Panc1 (cell line): Measurements from ENCODE around the gene MCM9. TPM values are rescaled to one million over a fixed set of nuclear protein-coding genes. Genes with fewer than 3 reads are reported as not detected.

Source experiments
- ATAC-seq: fragments of 200-7000 bp; cut with Tn5 transposase; 2 replicates; pipeline ENCODE4 v1.9.1; 2020; ENCODE audit warnings: mild to moderate bottlenecking, moderate library complexity
- BruUV-seq: library from RNA; stranded (reverse); fragments of 400-500 nt; replicated peaks from 2 replicates; lab custom pipeline; 2021; lab: Mats Ljungman, UMichigan
- CTCF ChIA-PET: fragments of 300-600 bp; sonication (Branson Sonifier 250); formaldehyde crosslinking; loops from one replicate; lab custom pipeline; 2022; ENCODE audit warnings: antibody characterized with exemption; lab: Charles Lee
- POLR2A ChIA-PET: fragments of 300-600 bp; sonication (Branson Sonifier 250); formaldehyde crosslinking; loops from one replicate; lab custom pipeline; 2022; ENCODE audit warnings: antibody characterized with exemption; lab: Charles Lee
- DNase-seq: peaks from one replicate; pipeline ENCODE4 v3.0.0-alpha.2; 2010; ENCODE audit warnings: low read depth, low spot score
- H3K27ac ChIP-seq: 2 replicates; pipeline ENCODE4 v1.5.1; 2011; ENCODE audit warnings: mild to moderate bottlenecking, low read length, inconsistent platforms
- H3K27me3 ChIP-seq: fragments of 200-500 bp; sonication (Bioruptor generic); 2 replicates; pipeline ENCODE4 v1.6.0; 2014; ENCODE audit warnings: low read length, inconsistent platforms; ENCODE audit not compliant: control insufficient read depth, insufficient read depth
- H3K36me3 ChIP-seq: fragments of 200-500 bp; sonication (Bioruptor generic); 2 replicates; pipeline ENCODE4 v1.5.1; 2014; ENCODE audit warnings: inconsistent platforms, mild to moderate bottlenecking, low read length, moderate library complexity; ENCODE audit not compliant: control insufficient read depth, insufficient read depth
- H3K4me1 ChIP-seq: 2 replicates; pipeline ENCODE4 v1.5.1; 2011; ENCODE audit warnings: inconsistent platforms, mild to moderate bottlenecking, low read length, moderate library complexity; ENCODE audit not compliant: control insufficient read depth, insufficient read depth
- H3K4me3 ChIP-seq, 2 experiments: 2 replicates each; pipeline ENCODE4 v1.5.1; 2011 to 2012; ENCODE audit warnings: low read depth in 2 of 2, low read length in 2 of 2, mild to moderate bottlenecking in 2 of 2, inconsistent platforms in 1 of 2, moderate library complexity in 1 of 2
- H3K9me3 ChIP-seq: fragments of 200-500 bp; sonication (Bioruptor generic); 2 replicates; pipeline ENCODE4 v1.5.1; 2014; ENCODE audit warnings: low read depth, mild to moderate bottlenecking, inconsistent platforms, low read length, moderate library complexity; ENCODE audit not compliant: control insufficient read depth, insufficient read depth
- POLR2AphosphoS5 ChIP-seq: IDR thresholded peaks from 2 replicates; pipeline ENCODE4 v1.6.1; 2012; ENCODE audit warnings: mild to moderate bottlenecking, low read depth, low read length, moderate library complexity
- SIN3A ChIP-seq: IDR thresholded peaks from 2 replicates; pipeline ENCODE4 v1.6.1; 2012; ENCODE audit warnings: low read depth, mild to moderate bottlenecking, low read length, moderate library complexity, borderline replicate concordance; ENCODE audit not compliant: insufficient read depth
- TCF7L2 ChIP-seq: IDR thresholded peaks from 2 replicates; pipeline ENCODE4 v1.6.1; 2011; ENCODE audit warnings: mild to moderate bottlenecking, low read depth, low read length, inconsistent platforms
- in situ Hi-C: cut with HindIII; loops from 2 replicates; pipeline ENCODE4 v1.10.0; 2016; ENCODE audit warnings: low sequenced_read_pairs, low pct_unique_long_range_greater_than_20kb
- intact Hi-C: fragments of 100-400 bp; cut with micrococcal nuclease; formaldehyde crosslinking; loops from one replicate; pipeline ENCODE4 v1.10.0; 2022; ENCODE audit not compliant: unreplicated experiment
- total RNA-seq: library from RNA; stranded (reverse); gene quantifications from one replicate; pipeline ENCODE4 v1.2.1, GENCODE V29; 2021; ENCODE audit not compliant: unreplicated experiment
- TF ChIP-seq, protein P1 (sequence below), 2 experiments: IDR thresholded peaks; 2 replicates each; pipeline ENCODE4 v1.6.1; 2011 to 2012; ENCODE audit warnings: low read depth in 2 of 2, control low read depth in 1 of 2, low read length in 1 of 2, mild to moderate bottlenecking in 1 of 2, moderate library complexity in 1 of 2; ENCODE audit not compliant: insufficient read depth in 1 of 2
- TF ChIP-seq, protein P2 (sequence below): fragments of 450-650 bp; IDR thresholded peaks from 2 replicates; pipeline ENCODE4 v1.5.1; 2017; ENCODE audit warnings: mild to moderate bottlenecking

MCM9 gene
- total RNA-seq, 1 experiment from 2014 or later, result 20.4 TPM

DNA sequence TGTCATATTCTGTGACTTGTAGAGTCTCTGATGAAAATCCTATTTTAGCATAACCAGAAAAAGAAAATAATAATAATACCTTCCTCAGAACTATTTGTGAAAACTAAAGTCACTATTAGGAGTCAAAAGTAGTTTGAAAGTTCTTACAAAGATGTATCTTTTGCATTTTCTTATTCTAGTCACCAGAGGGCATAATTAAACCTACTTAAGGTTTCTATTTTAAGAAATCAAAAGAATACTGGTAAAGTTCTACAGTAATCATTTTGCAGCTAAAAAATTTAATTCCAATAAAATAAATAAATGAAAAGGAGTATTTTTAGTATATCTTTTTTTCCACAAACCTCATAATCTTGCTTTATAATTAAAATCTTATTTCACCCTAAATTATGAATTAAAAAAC, 28.0 kb upstream of the MCM9 start:
- no peaks in the 10 kb centered on the region for H3K4me1 ChIP-seq
- intact Hi-C loops, result no loop called here
- H3K27ac ChIP-seq, result no peak overlapping the region
- no peaks in the 10 kb centered on the region for H3K27me3 ChIP-seq
- H3K36me3 ChIP-seq, result no peaks in the 10 kb centered on the region; the same call in 1 of the 2 replicates
- CTCF ChIA-PET, result interaction anchor here (3.1 kb wide), 1 partner anchor 147 kb away, joined by 11 read pairs; no protein-coding TSS in a partner anchor
- TF ChIP-seq TCF7L2 (no peak), POLR2AphosphoS5 (no peak), SIN3A (no peak)
- TF ChIP-seq, protein P1, sequence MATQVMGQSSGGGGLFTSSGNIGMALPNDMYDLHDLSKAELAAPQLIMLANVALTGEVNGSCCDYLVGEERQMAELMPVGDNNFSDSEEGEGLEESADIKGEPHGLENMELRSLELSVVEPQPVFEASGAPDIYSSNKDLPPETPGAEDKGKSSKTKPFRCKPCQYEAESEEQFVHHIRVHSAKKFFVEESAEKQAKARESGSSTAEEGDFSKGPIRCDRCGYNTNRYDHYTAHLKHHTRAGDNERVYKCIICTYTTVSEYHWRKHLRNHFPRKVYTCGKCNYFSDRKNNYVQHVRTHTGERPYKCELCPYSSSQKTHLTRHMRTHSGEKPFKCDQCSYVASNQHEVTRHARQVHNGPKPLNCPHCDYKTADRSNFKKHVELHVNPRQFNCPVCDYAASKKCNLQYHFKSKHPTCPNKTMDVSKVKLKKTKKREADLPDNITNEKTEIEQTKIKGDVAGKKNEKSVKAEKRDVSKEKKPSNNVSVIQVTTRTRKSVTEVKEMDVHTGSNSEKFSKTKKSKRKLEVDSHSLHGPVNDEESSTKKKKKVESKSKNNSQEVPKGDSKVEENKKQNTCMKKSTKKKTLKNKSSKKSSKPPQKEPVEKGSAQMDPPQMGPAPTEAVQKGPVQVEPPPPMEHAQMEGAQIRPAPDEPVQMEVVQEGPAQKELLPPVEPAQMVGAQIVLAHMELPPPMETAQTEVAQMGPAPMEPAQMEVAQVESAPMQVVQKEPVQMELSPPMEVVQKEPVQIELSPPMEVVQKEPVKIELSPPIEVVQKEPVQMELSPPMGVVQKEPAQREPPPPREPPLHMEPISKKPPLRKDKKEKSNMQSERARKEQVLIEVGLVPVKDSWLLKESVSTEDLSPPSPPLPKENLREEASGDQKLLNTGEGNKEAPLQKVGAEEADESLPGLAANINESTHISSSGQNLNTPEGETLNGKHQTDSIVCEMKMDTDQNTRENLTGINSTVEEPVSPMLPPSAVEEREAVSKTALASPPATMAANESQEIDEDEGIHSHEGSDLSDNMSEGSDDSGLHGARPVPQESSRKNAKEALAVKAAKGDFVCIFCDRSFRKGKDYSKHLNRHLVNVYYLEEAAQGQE (IDR thresholded peaks at IDR 0.05; ENCODE audit: insufficient read depth in 1 of 2, low read depth in 2 of 2, low read length in 1 of 2), result no peak
- TF ChIP-seq, protein P2, sequence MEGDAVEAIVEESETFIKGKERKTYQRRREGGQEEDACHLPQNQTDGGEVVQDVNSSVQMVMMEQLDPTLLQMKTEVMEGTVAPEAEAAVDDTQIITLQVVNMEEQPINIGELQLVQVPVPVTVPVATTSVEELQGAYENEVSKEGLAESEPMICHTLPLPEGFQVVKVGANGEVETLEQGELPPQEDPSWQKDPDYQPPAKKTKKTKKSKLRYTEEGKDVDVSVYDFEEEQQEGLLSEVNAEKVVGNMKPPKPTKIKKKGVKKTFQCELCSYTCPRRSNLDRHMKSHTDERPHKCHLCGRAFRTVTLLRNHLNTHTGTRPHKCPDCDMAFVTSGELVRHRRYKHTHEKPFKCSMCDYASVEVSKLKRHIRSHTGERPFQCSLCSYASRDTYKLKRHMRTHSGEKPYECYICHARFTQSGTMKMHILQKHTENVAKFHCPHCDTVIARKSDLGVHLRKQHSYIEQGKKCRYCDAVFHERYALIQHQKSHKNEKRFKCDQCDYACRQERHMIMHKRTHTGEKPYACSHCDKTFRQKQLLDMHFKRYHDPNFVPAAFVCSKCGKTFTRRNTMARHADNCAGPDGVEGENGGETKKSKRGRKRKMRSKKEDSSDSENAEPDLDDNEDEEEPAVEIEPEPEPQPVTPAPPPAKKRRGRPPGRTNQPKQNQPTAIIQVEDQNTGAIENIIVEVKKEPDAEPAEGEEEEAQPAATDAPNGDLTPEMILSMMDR, result no peak; the same call in 1 of the 2 replicates
- no peak for ATAC-seq
- H3K9me3 ChIP-seq, result no peaks in the 10 kb centered on the region
- BruUV-seq, result no TSS peak
- no peak overlapping the region for H3K4me3 ChIP-seq
- in situ Hi-C loops, result no loop called here
- POLR2A ChIA-PET, result no interaction called here
- DNase-seq, result no peak

DNA sequence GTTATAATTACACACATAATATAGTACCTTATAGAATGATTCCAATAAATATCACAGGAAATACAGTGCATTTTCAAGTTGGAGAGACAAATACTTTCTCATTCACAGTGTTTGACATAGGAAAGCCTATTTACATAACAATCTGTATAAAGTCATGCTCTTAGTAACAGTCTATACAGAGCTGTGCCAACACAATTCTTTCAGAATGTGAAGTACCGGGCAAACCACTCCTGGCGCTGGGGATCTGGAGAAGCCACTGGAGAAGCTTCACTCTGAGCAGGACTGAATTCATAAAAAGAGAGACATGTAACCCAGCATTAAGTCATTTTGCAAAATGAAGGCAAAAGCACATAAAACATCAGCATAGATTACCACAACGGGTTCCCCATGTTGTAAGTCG, 24.9 kb upstream of the MCM9 start:
- H3K36me3 ChIP-seq, result no peaks in the 10 kb centered on the region
- no peak overlapping the region for H3K27ac ChIP-seq
- ATAC-seq (no peak), DNase-seq (no peak)
- no peak for TF ChIP-seq TCF7L2
- TF ChIP-seq, protein P2, result no peak
- no peak for TF ChIP-seq SIN3A
- TF ChIP-seq, protein P1 (IDR thresholded peaks at IDR 0.05; ENCODE audit: insufficient read depth in 1 of 2, low read depth in 2 of 2, low read length in 1 of 2), result no peak
- TF ChIP-seq POLR2AphosphoS5, result no peak
- no peaks in the 10 kb centered on the region for H3K27me3 ChIP-seq
- in situ Hi-C loops, result no loop called here
- H3K4me1 ChIP-seq, result no peaks in the 10 kb centered on the region
- BruUV-seq, result no TSS peak
- POLR2A ChIA-PET, result no interaction called here
- H3K9me3 ChIP-seq, result no peaks in the 10 kb centered on the region
- intact Hi-C loops, result no loop called here
- CTCF ChIA-PET, result no interaction called here
- H3K4me3 ChIP-seq, result no peak overlapping the region
